GM18868 (cell line): ENCODE data around the gene MIS12.

Experiments used
- ATAC-seq: cut with Tn5 transposase; IDR thresholded peaks from one replicate; pipeline ENCODE4 v1.9.1; 2021; ENCODE audit warnings: mild to moderate bottlenecking, moderate library complexity; ENCODE audit not compliant: unreplicated experiment

MIS12 gene

DNA sequence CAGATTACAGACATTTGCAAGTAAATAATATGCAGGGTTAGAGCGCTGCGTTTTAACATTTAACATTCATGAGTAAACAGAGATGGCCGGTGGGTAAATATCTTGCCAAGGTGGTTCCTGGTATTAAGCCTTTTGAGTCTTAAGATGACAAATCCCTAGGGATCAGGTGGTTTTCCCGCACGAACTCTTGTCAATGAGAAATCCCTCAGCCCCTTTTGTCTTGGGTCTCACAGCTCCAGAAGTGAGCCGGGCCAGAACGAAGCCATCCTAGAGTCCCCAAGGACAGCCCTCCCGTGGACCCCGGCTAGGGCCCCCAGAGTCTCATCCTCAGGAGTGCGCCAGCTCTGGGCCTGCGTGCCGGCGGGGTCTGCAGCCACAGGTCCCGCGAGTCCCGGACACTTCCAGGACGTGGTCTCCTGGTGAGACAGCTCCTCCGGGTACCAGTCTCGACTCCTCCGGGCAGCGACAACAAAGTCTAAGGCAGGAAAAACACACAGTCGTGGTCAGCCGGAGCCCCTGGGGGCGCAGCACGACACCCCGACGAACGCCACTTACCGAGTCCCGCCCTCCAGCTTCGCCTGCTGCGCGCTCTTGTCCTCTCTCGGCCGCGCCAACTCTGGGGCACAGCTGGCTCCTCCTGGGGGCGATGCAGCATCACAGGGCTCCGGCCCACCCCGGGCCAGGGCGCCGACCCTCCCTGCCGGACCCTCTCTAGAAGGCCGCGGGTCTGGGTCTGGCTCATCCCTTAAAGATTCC is 13.3 kb downstream of the MIS12 start:
- ATAC-seq = no peak

GRCh38 chr17:5500247-5500588 is 13.9 kb downstream of the MIS12 start:
- no peak for ATAC-seq

GRCh38 chr17:5500589-5501391 is 14.4 kb downstream of the MIS12 start:
- ATAC-seq = peak; percentile 56

GRCh38 chr17:5501685-5502084 is 15.3 kb downstream of the MIS12 start:
- ATAC-seq = no peak

- ATAC-seq = no peak
Observed at GRCh38 chr17:5502552-5502951, 16.2 kb downstream of the MIS12 start.

DNA sequence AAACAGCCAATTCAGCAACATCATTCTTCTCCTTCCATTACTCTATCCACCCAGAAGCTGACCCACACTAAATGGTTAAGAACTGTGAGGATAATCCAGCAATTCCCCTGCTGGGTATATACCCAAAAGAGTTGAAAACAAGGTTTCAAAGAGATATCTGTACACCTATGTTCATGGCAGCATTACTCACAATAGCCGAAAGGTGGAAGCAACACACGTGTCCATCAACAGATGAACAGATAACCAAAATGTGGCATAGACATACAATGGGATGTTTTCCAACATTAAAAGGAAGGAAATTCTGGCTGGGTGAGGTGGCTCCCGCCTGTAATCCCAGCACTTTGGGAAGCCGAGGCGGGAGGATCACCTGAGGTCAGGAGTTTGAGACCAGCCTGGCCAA is 19.9 kb downstream of the MIS12 start:
- ATAC-seq = no peak

DNA sequence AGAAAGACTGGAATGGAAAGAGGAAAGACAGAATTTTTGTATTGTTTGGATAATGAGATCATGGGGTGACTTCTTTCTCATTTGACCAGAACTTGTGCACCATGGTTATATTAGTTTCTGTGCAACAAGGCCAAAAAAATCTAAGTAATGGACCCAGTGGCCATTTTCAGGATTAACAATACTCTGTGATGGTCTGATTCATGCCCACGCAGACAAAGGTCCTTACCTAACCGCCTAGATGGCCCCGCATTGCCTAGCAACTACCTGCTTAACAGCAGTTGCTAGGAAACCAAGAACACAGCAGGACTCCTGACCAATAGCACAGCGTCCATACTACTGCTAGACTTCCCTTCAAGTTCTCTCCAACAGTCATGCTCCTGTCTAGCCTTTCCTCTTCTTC is 22.4 kb downstream of the MIS12 start:
- ATAC-seq = no peak

DNA sequence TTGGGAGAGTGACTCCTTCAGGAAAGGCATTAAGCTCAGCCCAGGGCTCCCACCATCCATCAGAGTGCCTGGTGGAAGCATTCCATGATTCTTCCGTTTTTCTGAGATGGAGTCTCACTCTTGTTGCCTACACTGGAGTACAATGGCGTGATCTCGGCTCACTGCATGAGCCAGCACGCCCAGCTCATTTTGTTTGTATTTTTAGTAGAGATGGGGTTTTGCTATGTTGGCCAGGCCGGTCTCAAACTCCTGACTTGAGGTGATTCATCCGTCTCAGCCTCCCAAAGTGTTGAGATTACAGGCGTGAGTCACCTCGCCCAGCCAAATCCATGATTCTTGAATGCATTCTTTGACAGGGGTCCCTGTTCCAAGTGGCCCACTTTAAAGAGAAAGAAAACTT is 23.1 kb downstream of the MIS12 start:
- no peak for ATAC-seq

- no peak for ATAC-seq
Observed at GRCh38 chr17:5510771-5511170, 24.4 kb downstream of the MIS12 start.

DNA sequence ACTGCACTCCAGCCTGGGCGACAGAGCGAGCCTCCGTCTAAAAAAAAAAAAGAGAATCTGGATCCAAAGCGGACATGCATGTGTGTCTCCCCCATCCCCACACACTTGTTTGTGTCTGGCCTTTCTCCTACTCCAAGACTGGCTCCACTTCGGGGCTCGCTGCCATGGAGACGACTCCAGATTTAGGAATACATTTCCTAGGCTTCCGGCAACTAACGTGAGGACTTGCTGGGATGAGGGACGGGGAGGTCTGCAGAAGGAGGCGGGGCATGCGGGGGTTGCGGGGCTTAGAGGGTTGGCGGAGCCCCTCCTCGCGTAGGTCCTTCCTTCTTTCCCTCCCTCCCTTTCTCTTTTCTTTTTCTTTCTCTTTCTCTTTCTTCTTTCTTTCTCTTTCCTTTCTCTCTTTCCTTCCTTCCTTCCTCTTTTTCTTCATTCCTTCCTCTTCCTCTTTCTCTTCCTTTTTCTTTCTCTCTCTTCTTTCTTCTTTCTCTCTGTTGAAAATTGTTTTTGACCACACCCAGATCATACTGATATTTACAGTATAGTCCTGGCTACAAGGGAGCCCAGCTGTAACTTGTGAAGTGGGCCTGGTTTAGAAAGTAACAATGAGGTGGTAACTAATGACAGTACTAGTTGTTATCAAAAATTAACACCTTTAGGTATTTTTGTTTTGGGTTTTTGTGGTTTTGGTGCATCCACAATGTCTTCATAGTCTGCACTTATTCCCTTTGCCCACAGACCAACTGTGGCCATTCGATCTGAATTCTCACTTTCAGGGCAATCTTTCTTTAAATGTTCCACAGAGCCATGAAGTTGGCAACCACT is 25.2 kb downstream of the MIS12 start:
- ATAC-seq = no peak

DNA sequence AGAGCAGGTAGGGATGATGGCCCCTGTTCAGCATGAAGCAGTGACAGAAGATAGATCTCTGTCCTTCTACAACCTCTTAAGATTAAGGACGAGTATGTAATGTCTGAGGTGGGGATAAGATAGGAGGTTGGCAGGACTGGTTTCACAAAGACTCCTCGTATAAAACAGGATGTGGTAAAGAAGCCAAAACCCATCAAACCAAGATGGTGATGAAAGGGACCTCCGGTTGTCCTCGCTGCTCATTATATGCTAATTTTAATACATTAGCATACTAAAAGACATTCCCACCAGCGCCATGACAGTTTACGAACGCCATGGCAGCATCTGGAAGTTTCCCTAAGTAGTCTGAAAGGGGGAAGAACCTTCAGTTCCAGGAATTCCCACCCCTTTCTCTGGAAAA is 27.3 kb downstream of the MIS12 start:
- ATAC-seq = no peak

GRCh38 chr17:5514976-5515375 is 28.6 kb downstream of the MIS12 start:
- ATAC-seq = no peak

DNA sequence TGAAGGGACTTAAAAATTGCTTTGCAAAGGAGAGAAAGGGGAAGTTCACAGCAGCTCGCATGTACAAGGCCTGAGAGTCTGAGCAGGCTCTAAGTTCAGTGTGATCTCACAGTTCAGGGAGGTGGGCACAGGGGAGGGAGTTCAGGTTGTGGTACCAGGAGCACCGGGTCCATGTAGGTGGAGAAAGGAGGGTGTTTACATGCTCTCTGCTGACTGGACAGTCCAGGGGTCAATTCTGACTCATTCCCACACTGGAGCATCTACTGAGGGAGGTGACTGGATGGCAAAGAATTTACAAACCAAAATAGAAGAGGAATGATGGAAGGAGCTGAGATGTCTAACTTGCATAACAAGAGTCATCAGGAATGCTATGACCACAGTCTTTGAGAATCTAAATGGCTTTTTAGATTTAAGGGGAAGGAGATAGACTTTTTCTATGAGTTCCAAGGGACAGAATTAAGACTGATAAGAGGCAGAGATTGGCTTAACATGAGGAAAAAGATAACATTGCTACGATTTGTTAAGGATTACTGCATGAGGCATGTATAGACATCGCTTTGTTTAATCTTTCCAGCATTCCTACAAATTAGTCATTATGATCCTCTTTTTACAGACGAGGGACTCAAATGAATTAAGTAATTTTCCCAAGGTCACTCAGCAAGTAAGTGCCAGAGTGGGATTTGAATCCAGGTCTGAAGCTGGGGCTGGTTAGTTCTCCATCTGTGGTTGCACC is 29.9 kb downstream of the MIS12 start:
- ATAC-seq = no peak

DNA sequence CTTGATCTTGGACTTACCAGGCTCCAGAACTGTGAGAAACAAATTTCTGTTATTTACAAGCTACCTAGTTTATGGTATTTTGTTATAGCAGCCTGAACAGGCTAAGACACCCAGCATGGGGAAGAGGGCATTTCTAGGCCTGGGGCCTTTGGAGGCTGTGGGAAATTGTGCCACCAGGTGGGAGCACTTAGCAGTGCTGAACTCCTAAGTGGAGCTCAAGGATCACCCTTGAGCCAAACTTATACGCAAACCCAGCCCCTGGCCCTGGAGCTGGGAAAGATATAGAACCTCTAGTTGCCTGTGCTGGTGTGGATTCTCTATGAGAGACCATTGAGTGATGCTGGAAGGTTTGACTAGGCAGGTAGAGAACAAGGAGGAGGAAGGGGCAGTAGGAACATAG is 36.1 kb downstream of the MIS12 start:
- ATAC-seq = no peak

DNA sequence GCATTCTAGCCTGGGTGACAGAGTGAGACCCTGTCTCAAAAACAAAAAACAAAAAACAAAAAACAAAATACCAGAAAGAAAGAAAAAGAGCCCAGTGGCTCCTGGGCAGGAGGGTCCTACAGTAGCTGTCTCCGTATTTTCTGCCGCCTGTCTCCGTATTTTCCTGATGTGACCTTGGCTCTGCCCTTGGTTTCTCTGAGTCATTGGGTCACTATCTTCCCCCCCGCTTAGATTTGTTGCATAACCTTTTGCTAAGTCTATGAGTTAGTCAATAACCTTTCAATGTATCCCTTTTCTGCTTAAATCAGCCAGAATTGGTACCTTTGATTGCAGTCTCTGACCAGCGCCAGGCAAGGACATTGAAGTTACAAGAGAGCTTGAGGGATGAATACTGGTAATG is 36.9 kb downstream of the MIS12 start:
- ATAC-seq = no peak

GRCh38 chr17:5526821-5527598 is 40.6 kb downstream of the MIS12 start:
- no peak for ATAC-seq

DNA sequence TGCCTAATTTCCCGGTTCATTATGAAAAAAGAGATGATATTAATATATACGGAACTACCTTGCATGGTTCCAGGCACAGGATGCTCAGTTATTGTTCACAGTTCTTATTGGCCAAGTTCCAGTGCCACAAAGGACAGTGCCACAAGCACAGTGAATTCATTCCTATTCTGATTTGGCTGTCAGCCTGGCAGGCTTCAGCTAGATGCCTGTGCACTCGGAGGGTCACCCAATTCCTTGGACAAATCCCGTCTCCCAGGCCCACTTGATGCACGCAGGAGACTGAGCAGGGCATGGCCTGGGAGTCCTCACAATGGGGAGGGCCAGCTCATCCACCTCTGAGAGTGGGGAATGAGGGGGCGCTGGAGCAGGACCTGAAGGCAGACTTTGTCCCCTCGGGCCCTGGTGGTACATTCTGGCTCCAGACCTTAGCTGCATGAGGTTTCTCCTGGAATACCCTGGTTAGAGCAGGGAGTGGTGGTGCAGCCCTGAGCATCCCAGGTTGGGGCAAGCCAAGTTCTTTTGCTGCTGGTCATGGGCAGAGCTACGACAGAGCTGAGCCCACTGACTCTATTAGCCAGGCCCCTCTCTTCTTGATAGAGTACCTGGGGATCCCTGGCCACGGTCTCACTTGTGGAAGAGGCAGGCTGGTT is 41.4 kb downstream of the MIS12 start:
- ATAC-seq = no peak

- ATAC-seq = no peak
Observed at GRCh38 chr17:5530265-5531084, 44.1 kb downstream of the MIS12 start.

- no peak for ATAC-seq
Observed at GRCh38 chr17:5531085-5531418, 44.7 kb downstream of the MIS12 start.
